ENCODE measurements around the gene USHBP1. TPM values are rescaled to one million over a fixed set of nuclear protein-coding genes. Genes with fewer than 3 reads are reported as not detected.

USHBP1 gene
- total RNA-seq, 1 donor from 2014 or later: 54.2 TPM

- Mint-ChIP-seq H3K27ac (ENCODE audit: unreplicated experiment) (peak overlapping the region; percentile 100), H3K36me3 (ENCODE audit: low read depth, unreplicated experiment) (peaks cover 25% of the 10 kb centered on the region), H3K9me3 (ENCODE audit: unreplicated experiment) (no peaks in the 10 kb centered on the region), H3K4me3 (ENCODE audit: unreplicated experiment) (peak overlapping the region; percentile 92), H3K27me3 (ENCODE audit: unreplicated experiment) (peaks cover 19% of the 10 kb centered on the region), H3K4me1 (ENCODE audit: unreplicated experiment) (peaks cover 37% of the 10 kb centered on the region)
- TF ChIP-seq CTCF (IDR thresholded peaks at IDR 0.05; ENCODE audit: unreplicated experiment): no peak
- DNase-seq (ENCODE audit: low spot score): no peak
These were observed 569 bp downstream of the USHBP1 start for GRCh38 chr19:17263712-17264640.

GRCh38 chr19:17262557-17262956 lies 2.0 kb downstream of the USHBP1 start:
- Mint-ChIP-seq H3K27me3 (ENCODE audit: unreplicated experiment) (peaks cover 19% of the 10 kb centered on the region), H3K36me3 (ENCODE audit: low read depth, unreplicated experiment) (peaks cover 29% of the 10 kb centered on the region), H3K4me1 (ENCODE audit: unreplicated experiment) (peaks cover 37% of the 10 kb centered on the region), H3K9me3 (ENCODE audit: unreplicated experiment) (no peaks in the 10 kb centered on the region), H3K27ac (ENCODE audit: unreplicated experiment) (no peak overlapping the region), H3K4me3 (ENCODE audit: unreplicated experiment) (peak overlapping the region; percentile 81)
- TF ChIP-seq CTCF (IDR thresholded peaks at IDR 0.05; ENCODE audit: unreplicated experiment): no peak
- no peak for DNase-seq (ENCODE audit: low spot score)

GRCh38 chr19:17260842-17261325 lies 3.7 kb downstream of the USHBP1 start:
- peaks cover 32% of the 10 kb centered on the region for H3K36me3 Mint-ChIP-seq (ENCODE audit: low read depth, unreplicated experiment)
- DNase-seq (ENCODE audit: low spot score): peak; percentile 77
- no peaks in the 10 kb centered on the region for H3K9me3 Mint-ChIP-seq (ENCODE audit: unreplicated experiment)
- peak; percentile 88 for TF ChIP-seq CTCF (IDR thresholded peaks at IDR 0.05; ENCODE audit: unreplicated experiment)
- H3K4me3 Mint-ChIP-seq (ENCODE audit: unreplicated experiment): peak overlapping the region; percentile 84
- H3K27ac Mint-ChIP-seq (ENCODE audit: unreplicated experiment): no peak overlapping the region
- H3K27me3 Mint-ChIP-seq (ENCODE audit: unreplicated experiment): peaks cover 15% of the 10 kb centered on the region
- H3K4me1 Mint-ChIP-seq (ENCODE audit: unreplicated experiment): peaks cover 30% of the 10 kb centered on the region

GRCh38 chr19:17259934-17260333 lies 4.6 kb downstream of the USHBP1 start:
- H3K36me3 Mint-ChIP-seq (ENCODE audit: low read depth, unreplicated experiment): peaks cover 34% of the 10 kb centered on the region
- TF ChIP-seq CTCF (IDR thresholded peaks at IDR 0.05; ENCODE audit: unreplicated experiment): no peak
- peak overlapping the region; percentile 60 for H3K4me3 Mint-ChIP-seq (ENCODE audit: unreplicated experiment)
- peaks cover 30% of the 10 kb centered on the region for H3K4me1 Mint-ChIP-seq (ENCODE audit: unreplicated experiment)
- peaks cover 15% of the 10 kb centered on the region for H3K27me3 Mint-ChIP-seq (ENCODE audit: unreplicated experiment)
- H3K27ac Mint-ChIP-seq (ENCODE audit: unreplicated experiment): no peak overlapping the region
- no peak for DNase-seq (ENCODE audit: low spot score)
- no peaks in the 10 kb centered on the region for H3K9me3 Mint-ChIP-seq (ENCODE audit: unreplicated experiment)

Measured in endothelial cell (in vitro differentiated cells).